GM19351 (cell line): ENCODE measurements around the gene FOXL3.

Experiments
- ATAC-seq: cut with Tn5 transposase; IDR thresholded peaks from one replicate; pipeline ENCODE4 v1.9.1; 2021; ENCODE audit warnings: mild to moderate bottlenecking, moderate library complexity; ENCODE audit not compliant: unreplicated experiment

Gene FOXL3

DNA sequence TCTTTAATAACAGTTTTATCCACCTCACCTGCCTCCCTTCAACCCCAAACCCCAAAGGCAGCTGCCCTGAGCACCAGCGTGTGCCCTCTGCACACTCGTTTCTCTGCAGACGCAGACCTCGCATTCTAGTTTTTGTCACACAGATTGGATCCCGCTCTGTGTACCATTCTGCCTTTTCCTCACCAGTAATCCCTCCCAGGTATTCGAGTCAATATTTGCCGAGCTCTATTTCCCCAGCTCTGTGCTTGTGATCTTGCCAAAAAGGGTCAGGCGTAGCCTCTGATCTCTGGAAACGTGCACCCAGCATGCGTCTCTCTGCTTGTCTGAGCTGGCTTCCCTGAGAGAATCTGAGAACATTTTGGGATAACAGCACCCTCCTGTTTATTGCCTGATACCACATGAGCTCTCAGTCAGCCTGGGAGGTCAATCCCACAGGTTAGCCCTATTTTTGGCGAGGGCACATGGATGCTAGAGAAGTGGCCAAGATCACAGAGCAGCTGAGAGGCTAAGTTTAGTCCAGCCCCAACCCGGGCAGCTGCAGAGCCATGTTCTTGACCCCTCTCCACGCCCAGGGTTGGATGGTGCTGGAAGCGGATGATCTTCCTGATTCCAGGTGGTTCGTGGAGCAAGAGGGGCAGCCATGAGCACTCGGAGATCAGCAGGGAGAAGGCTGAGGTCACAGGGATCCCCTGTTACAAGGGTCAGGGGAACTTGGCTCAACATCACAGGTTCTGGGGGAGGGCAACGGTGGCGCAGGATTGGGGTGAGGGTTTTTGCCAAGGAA, 29.1 kb downstream of the FOXL3 start:
- no peak for ATAC-seq

DNA sequence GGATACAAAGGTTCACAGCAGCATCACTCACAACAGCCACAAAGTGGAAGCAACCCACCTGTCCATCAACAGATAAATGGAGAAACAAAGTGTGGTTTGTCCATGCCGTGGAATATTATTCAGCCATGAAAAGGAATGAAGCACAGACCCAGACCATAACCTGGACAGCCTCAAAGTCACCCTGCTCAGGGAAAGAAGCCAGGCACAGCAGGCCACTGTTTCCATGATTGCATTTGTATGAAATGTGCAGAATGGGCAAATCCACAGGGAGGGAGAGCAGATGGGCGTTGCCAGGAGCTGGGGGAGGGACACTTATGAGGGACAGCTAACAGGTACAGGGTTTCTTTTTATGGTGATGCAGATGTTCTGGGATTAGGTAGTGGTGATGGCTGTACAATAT, 30.3 kb downstream of the FOXL3 start:
- ATAC-seq: no peak

DNA sequence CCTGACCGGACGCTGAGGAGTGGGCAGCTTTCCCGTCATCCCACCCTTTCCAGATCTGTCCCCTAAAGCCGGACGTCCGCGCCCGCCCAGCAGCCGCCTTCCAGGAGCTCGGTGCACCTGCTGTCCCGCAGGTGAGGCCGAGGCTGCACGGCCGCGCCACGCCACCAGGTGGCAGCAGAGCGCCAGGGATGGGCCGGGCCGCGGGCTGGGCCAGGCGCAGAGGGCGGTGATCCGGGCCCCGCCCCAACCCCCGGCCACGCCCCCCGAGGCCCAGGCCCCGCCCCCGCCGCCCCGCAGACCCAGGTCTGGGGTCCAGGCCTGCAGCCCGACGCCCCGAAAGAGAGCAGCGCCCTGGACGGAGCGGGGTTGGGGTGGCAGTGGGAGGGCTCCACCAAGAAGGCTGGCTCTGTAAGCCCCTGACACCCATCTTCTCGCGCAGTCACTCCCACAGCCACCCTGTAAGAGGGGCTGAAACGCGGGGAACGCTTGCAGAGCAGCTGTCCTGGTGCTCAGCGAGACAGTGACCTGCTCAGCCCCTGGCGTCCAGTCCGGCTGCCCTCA, 32.2 kb downstream of the FOXL3 start:
- peak; percentile 72 for ATAC-seq

DNA sequence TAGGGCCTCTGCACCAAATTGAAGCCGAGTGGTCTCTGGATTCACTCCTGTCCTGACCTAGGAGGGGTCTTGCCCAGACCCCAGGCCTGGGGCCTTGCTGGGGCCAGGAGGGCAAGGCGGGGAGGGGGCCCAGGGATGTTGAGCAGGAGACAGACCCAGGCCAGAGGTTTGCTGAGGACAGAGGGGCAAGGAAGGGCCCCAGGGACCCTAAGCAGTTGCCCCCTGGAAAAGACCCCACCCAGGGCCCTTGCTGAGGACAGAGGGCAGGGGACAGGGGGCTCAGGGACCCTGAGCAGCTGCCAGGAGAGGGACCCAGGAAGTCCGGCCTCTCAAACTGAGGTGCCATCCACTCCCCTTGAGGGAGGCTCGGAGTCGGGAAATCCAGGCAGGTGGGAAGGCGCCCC, 32.7 kb downstream of the FOXL3 start:
- ATAC-seq: no peak

DNA sequence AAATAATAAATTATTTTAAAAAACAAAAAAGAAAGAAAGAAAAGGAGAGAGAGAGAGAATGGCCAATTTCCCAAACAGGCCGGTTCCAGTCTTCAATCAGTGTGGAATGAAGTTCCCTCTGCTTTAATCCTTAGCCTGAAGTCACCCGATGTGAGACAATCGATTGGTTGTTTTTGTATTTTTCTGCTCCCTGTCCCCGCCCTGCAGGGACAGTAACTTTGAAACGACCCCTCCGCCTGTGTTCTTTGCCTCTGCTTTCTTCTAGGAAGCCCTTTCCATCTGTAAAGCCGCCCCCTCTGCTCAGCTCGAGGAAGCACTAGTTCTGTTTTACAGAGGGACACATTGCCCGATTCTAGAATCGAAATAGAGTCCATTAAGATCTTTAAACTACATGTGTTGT, 33.4 kb downstream of the FOXL3 start:
- ATAC-seq: no peak

DNA sequence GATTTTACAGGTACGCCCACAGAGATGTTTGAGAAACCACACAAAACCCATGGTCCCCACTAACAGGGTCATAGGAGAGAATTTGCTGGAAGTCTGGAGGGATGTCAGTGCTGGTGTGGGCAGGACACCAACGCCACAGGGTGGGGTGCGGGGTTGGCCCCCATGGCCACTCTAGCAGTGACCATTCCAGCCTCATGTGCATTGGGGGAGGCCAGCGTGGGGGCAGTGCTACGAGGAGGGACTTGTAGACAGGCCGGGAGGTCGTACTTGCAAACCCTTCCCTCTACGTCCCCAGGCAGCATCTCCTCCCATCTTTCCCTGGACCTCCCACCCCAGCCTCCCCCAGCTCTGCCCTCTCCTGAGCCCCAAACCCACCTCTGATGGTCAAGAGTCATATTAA, 34.0 kb downstream of the FOXL3 start:
- no peak for ATAC-seq

DNA sequence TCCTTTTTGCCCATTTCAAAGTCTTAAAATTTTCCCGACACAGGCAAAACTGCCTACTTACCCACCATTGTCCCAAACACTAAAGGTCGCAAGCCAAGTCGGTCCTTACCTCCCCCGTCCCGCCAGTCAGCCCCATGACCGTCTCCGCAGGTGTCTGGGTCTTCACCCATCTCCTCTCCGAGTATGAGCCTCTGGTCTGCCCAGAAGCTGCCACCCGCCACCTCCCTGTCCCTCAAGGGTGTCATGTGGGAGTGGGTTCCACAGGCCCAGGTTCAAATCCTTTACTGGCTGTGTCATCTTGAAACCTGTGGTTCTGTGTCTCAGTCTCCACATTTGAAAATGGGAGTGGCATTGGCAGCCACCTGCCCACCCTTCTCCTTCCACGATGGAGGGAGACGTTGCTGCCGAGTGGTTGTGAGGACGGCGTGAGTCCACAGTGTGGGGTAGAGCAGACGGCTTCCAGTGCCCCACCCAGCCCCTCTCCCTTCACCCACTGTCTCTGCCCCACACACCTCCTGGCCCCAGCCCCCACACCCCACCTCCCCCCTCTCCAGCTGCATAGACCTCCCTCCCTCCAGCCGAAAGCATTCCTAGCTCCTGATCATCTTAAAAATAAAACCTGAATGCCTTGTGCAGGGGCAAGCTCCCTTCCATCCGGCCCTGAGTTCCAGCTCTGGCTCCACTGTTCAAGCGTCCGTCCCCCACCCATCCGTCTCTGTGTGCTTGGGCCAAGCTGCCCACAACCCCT, 35.3 kb downstream of the FOXL3 start:
- ATAC-seq: no peak

DNA sequence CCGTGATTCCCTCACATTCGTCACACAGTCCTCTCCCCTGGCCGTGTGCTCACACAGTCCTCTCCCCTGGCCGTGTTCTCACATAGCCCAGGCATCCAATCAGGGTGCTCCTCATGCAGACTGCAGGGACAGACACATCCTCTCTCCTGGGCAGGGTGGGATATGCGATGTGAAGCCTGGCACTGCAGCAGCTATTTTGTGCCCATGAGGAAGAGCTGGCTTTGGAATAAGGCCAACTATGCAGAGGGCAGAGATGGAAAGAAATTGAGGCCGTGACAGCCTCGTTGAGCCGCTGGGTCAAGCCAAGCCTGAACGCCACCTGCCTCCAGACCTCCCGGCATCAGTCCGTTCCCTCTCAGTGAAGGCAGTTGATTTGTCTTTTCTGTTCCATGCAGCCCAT, 35.8 kb downstream of the FOXL3 start:
- no peak for ATAC-seq

DNA sequence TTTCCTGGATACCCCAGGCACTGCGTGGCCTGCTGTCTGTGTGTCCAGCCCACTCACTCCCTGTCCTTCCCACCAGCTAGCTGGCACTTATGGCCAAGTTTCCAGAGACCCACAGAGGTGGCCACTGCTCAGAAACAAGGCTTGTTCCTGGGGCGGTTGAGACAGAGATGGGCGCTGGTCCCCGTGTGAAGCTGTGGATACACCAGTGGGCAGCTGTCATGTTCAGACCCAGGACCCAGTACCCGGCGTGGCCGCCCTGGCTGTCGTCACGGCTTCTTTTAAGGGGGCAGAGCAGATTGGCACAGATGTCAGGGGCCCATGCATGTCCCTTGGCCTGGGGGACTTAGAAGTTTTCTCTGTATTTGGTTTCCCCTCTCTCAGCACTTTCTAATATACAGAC, 36.3 kb downstream of the FOXL3 start:
- no peak for ATAC-seq

DNA sequence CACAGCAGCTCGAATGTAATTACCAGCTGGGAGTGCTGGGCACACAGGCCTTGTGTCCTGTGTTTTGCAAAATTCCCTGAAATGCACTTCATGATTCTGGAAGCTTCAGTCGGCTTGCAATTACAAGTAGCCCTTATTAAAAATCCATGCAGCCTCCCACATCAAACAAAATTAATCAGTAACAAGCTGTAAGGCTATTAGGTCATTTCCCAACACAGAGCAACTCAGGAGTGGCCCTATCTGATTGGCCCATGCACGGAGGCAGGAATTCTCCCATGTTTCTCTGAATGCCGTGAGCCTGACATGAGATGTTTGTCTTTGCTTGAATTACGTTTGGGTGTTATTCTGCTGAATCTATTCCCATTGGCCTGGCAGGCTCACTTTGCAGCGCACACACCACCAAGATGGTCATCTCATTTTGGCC, 36.9 kb downstream of the FOXL3 start:
- ATAC-seq: no peak

DNA sequence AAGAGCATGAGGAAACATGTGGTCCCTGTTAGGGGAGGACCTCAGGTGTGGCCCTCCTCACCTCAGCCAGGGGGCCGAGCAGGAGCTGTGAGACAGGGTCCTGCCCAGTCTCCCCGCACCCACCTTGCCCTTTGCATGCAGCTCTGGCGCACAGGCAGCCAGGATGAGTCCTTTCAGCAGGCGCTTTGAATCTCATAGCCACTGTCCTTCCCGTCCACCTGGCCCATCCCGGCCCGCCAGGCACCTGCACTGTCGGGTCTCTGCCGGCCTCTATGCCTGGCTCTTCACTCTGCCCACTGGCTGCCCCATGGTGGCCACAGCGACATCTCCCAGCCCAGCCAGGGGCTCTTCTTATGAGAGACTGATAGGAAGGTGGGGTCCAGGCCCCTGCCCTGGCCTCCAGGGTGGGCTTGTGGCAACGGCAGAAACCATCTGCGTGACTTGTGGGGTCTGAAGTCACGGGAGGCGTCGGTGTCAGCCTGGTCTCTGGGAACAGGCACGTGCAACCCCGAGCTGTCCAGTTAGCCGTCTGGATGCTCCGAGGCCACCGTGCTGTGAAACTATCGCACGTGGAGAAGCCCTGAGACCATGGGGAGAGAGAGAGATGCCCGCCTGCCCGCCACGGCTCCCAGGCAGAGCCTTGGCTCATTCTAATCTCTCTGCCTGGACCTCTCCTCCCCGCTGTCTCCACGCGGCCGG, 37.4 kb downstream of the FOXL3 start:
- ATAC-seq: no peak

DNA sequence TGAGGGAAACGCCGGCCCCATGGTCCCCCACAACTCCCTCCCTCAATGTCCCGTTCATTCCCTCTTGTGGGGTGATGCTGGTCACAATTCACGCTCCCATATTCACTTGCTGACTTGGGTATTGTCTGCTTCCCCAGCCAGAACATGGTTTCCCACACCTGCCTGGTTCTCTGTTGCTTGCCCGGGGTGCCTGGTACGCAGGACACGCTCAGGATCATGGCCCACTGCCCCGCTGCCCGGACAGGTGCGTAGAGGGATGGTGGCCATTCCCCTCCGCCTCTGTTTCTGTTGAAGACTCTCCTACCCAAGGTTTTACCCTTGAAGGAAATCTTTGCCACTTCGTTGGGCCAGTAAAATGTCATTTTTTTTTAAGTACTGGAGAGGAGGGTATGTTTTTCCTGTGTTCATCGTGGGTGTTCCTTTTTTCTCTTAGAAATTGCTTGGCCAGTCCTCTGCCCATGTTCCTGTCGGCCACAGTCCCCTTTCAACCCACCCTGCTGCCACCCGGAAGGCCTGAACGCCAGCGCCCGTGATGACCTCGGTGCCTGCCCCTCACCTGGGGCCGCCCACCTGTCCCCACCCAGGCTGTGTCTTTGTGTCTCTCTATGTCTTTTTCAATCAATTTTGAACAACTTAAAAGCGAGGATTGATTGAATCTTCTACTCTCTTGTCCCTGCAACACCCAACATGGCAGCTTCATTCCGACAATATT, 38.2 kb downstream of the FOXL3 start:
- no peak for ATAC-seq

DNA sequence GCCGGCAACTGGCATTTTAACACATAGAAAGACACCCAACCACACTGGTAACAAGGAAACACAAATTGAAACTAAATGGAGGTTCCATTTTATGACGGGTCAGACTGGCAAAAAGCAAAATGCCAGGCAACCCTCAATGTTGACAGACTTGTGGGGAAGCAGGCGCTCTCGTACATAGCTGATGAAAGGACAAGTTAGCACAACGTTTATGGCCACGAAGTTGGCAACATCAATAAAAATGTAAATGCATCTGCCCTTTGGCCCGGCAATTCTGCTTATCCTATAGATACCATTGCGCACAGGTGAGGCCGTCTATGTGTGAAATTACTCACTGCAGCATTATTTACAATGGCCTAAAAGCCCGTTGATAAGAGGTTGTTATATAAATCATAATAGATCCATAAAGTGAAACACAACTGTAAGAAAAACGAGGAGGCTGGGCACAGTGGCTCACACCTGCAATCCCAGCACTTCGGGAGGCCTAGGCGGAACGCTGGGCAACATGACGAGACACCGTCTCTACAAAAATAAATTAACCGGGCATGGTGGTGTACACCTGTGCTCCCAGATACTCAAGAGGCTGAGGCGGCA, 39.8 kb downstream of the FOXL3 start:
- ATAC-seq: no peak

DNA sequence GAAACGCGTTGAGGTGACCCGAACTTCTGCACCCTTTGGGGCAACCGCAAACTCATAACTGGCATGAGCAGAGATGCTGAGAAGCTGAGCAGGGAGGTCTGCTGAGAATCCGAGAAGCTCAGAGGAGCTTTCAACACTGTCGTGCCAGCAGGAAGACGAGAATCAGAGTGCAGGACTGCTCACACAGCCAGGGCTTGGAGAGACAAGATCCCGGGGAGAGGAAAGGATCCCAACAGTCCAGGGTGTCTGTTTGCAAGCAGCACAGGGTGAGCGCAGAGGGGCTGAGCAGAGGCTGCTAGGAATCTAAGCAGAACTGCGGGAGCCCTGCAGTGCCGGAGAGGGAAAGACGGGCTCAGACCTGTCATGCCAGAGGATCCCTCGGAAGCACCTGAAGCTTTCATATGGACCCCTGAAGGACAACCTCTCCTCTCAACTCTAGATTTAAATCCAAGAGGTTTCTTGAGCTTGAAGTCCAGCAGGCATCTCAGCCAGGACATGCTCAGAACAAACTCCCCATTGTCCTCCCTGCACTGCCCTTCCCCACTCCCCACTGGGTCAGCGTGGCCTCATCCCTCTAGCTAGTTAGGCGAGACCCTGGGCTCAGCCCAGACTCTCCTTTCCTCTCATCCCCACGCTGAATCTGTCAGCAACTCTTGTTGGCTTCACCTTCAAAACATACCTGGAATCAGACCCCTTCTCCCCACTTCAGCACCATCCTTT, 40.7 kb downstream of the FOXL3 start:
- no peak for ATAC-seq

DNA sequence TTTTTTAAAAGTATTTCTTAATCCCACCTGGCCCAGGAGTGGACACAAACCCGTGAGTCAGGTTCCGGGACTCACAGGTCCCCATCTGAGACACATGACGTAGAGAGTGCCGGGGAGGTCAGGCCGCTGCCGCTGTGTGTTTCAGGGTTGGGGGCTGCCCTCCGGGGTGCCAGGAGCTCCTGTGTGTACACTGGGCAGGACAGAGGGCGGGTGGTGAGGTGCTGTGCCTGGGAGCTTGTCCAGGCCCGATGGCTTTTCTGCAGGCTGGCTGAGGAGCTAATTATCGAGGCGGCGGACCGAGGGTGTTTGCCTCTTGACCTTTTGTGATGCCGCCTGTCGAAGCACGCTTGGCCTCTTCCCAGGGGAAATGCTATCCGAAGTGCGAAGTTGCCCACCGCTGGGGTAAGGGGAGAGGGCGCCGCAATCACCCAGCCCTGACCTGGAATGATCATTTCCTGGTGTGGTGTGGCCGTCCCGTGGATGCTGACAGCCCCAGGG, 42.1 kb downstream of the FOXL3 start:
- no peak for ATAC-seq

DNA sequence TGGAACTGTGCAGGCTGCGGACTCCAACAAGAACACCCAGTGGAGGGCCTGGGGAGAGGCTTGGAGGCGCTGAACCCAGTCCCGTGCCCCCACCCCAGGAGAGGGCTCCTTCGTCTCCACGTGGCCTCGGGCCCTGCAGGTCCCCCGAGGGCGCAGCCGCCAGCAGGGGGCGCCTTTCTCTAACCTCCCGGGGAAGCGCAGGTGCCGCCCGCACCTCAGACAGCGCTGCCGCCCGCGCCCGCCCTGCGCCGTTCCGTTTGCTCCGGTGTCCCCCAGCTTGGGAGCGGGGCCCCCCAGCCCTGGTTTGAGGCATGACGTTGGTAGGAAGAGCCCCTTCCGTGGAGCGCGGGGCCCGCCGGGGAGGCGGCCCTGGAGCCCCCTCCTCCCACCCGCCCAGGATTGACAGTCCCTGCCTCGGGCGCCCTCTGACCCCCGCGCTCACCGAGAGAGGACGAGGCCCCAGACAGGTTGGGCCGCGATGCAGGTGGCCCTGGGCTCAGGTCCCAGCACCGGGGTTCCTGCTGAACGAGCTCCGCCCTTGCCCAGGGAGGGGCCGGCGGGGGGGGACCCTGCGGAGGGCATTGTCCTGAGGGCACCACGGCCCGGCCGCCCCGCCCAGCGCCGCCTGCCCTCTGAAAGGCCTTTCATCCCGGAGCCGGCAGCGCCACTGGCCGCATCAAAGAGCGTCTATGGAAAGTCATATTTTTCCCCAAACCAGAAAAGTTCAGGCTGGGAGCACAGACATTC, 42.8 kb downstream of the FOXL3 start:
- ATAC-seq: no peak

DNA sequence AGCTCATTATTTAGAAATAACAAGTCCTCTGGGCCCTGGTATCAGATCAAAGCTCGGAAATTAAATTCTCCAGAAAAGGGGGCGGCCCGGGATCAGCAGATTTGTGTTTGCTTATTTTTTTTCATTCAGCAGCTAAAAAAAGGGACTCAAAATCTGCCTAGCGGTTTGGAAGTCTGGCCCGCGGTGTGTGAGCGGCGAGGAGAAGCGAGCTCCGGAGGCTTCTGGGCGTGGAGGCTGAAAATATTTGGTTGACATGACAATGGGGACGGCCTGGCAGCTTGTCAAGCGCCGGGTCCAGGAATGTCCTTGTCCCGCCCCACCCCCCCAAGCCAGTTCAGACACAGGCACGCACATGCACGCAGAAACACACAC, 43.4 kb downstream of the FOXL3 start:
- ATAC-seq: no peak

DNA sequence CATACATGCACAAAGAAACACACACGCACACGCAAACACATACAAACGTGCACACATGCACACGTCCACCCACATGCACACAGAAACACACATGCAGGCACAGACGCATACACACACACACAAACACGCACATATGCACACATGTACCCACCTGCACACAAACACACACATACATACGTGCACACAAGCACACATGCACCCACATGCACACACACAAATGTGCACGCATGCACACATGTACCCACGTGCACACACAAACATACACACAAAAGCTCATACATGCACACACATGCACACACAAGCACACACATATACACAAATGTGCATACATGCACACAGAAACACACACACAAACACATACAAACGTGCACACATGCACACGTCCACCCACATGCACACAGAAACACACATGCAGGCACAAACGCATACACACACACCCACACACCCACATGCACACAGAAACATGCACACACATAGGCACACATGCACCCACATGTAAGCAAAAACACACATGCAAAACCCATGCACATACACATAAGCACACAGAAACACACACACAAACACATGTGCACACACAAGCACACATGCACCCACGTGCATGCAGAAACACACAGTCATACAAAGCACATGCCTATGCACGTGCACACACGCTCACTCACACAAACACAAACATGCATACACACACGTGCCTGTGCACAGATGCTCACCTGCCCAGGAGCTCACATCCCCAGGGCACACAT, 44.8 kb downstream of the FOXL3 start:
- no peak for ATAC-seq
